ENCODE data around the gene NFYA.

GRCh38 chr6:41093729-41094128, 21.0 kb downstream of the NFYA start:
- TF ChIP-seq CTCF (IDR thresholded peaks at IDR 0.05) (no peak), POLR2A (IDR thresholded peaks at IDR 0.05; ENCODE audit: low read length) (no peak), REST (IDR thresholded peaks at IDR 0.05) (no peak), SMC3 (IDR thresholded peaks at IDR 0.05) (no peak), MAFK (IDR thresholded peaks at IDR 0.05; ENCODE audit: partially characterized antibody) (no peak)

Measured in A549 (cell line).